ENCODE data around the gene SMYD3. TPM values are rescaled to one million over a fixed set of nuclear protein-coding genes. Genes with fewer than 3 reads are reported as not detected.

SMYD3 gene
- total and polyA plus RNA-seq, 5 donors: 6.8 to 11.6 (median 9.9) TPM

DNA sequence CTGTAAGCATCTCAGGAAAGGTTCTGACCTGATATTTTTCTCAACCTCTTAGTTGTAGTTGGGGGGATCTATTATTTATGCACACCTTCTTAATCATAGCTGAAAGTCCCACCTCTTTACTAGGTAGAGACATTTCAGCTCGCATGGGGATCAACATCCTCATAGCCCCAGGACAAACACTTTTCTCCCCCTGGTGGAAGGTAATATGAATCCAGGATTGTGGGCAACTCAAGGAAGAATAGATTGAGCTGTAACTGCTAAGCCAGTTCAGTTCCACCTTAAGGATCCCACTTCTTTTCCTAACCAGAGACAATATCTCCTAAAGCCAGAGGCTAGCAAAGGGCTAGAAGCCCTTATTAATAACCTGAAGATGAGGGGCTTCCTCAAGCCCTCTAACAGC is 25.4 kb upstream of the SMYD3 start:
- intact Hi-C loops (cut with DNase I): no loop called here
- WGBS: 56% methylated on average over 1 of the region's 1 CpG
- ATAC-seq (no peak), DNase-seq (no peak)
- H3K27ac ChIP-seq (ENCODE audit: low read length): no peak overlapping the region
- no peaks in the 10 kb centered on the region for H3K27me3 ChIP-seq (ENCODE audit: control insufficient read depth, insufficient read depth)
- H3K4me1 ChIP-seq (ENCODE audit: control insufficient read depth, insufficient read depth, low read length): no peaks in the 10 kb centered on the region
- H3K9me3 ChIP-seq (ENCODE audit: control insufficient read depth, low read length): no peaks in the 10 kb centered on the region
- no peak overlapping the region for H3K4me3 ChIP-seq (ENCODE audit: low read length)

DNA sequence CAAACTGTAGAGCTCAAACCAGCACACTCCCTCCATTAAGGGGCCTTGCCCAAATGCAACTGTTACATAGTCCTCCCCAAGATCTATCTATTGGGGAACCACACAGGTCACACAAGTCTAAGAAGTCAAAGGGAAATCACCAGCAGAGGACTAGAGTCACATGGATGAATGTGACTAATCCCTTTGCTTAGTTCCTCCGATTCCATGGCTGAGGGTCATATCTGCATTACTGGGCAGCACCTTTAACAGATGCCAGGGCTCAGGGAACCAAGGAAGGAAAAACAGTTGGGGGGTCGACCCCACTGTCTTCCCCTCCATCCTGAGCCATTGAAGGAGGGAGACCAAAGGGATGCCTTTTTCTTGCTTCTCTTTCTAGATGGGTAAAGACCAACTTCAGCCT is 23.4 kb upstream of the SMYD3 start:
- intact Hi-C loops (cut with DNase I): no loop called here
- H3K4me1 ChIP-seq (ENCODE audit: control insufficient read depth, insufficient read depth, low read length): no peaks in the 10 kb centered on the region
- 71% methylated on average over 2 of the region's 2 CpGs for WGBS
- H3K27me3 ChIP-seq (ENCODE audit: control insufficient read depth, insufficient read depth): no peaks in the 10 kb centered on the region
- H3K4me3 ChIP-seq (ENCODE audit: low read length): no peak overlapping the region
- DNase-seq (no peak), ATAC-seq (no peak)
- H3K27ac ChIP-seq (ENCODE audit: low read length): no peak overlapping the region
- no peaks in the 10 kb centered on the region for H3K9me3 ChIP-seq (ENCODE audit: control insufficient read depth, low read length)

DNA sequence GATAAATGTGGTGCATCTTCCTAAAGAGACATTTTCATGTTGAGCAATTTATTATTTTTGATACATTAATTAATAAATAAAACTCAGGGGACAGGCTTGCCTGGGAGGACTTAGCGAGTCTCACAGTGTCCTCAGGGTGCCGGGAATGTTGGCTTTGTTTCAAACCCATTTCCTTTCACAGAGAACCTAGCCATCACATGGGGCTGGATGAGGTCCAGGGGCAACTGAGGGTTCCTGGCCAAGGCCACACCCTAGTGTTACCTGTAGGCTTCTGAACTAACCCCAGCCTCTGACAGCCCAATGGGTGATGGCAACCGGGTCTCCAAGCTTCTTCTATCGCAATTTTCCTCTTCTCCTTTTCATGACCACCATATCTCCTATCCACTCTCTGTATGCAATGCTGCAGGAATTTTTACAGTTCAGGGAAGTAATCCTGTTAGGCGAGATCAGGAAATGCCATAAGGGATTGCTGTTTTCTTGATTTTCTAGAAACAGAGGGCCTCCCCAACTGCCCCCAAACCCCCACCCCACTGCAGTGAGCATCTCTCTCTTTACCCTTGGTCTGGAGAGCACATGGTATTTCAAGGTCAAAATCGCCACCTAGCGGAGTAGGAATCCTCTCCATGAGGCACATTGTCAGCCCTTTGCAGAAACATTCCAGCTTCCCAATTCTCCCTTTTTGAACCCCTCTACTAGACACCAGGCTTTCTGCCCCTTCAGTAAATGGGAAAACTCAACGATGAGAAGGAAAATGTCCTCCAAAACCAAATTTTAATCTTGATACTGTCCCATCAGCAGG is 22.1 kb upstream of the SMYD3 start:
- H3K9me3 ChIP-seq (ENCODE audit: control insufficient read depth, low read length): no peaks in the 10 kb centered on the region
- intact Hi-C loops (cut with DNase I): no loop called here
- no peak for ATAC-seq
- no peaks in the 10 kb centered on the region for H3K27me3 ChIP-seq (ENCODE audit: control insufficient read depth, insufficient read depth)
- no peak overlapping the region for H3K27ac ChIP-seq (ENCODE audit: low read length)
- H3K4me3 ChIP-seq (ENCODE audit: low read length): no peak overlapping the region
- DNase-seq: no peak
- WGBS: 70% methylated on average over 8 of the region's 8 CpGs
- no peaks in the 10 kb centered on the region for H3K4me1 ChIP-seq (ENCODE audit: control insufficient read depth, insufficient read depth, low read length)

DNA sequence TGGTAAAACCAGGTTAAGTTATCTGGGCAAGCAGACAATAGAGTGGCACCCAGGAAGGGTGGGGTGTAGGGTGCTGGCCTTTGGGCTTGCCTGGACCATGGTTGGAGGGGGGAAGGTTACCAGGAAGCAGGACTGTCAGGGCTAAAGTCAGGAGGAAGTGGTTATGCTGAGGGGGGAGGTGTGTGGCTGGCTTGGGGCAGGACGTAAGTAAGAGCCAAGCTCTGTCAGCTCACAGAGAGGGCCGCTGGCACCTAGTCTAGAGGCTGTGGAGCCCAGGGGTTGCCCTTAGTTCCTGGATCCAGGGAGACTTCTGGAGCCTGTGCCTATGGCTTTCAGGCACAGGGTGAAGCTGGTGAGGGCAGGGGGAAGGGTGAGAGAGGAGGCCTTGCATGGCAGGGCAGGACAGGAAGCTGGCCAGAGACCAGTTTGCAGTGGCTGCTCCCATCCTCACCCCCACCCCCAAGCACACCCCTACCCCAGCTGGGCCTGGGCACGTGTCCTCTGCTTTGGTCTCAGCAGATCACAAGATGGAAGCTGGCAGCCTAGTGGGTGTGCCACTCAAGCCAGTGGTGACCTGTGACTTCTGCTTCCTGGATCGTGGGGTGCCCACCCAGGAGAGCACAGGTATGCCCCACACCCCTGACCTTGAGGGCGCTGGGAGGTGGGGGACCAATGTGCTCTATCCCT is 20.5 kb upstream of the SMYD3 start:
- Histone ChIP-seq H3K9me3 (ENCODE audit: control insufficient read depth, low read length) (no peaks in the 10 kb centered on the region), H3K4me3 (ENCODE audit: low read length) (no peak overlapping the region), H3K4me1 (ENCODE audit: control insufficient read depth, insufficient read depth, low read length) (no peaks in the 10 kb centered on the region), H3K27me3 (ENCODE audit: control insufficient read depth, insufficient read depth) (no peaks in the 10 kb centered on the region), H3K27ac (ENCODE audit: low read length) (no peak overlapping the region)
- ATAC-seq (no peak), DNase-seq (no peak)
- 43% methylated on average over 5 of the region's 5 CpGs for WGBS
- intact Hi-C loops (cut with DNase I): no loop called here

GRCh38 chr1:246526915-246527314 is 19.8 kb upstream of the SMYD3 start:
- no peak overlapping the region for H3K4me3 ChIP-seq (ENCODE audit: low read length)
- ATAC-seq: no peak
- H3K27ac ChIP-seq (ENCODE audit: low read length): no peak overlapping the region
- no peaks in the 10 kb centered on the region for H3K9me3 ChIP-seq (ENCODE audit: control insufficient read depth, low read length)
- H3K4me1 ChIP-seq (ENCODE audit: control insufficient read depth, insufficient read depth, low read length): no peaks in the 10 kb centered on the region
- H3K27me3 ChIP-seq (ENCODE audit: control insufficient read depth, insufficient read depth): no peaks in the 10 kb centered on the region
- WGBS: 78% methylated on average over 7 of the region's 7 CpGs
- intact Hi-C loops (cut with DNase I): no loop called here
- no peak for DNase-seq

- no peak overlapping the region for H3K4me3 ChIP-seq (ENCODE audit: low read length)
- intact Hi-C loops (cut with DNase I): no loop called here
- H3K9me3 ChIP-seq (ENCODE audit: control insufficient read depth, low read length): no peaks in the 10 kb centered on the region
- no peaks in the 10 kb centered on the region for H3K4me1 ChIP-seq (ENCODE audit: control insufficient read depth, insufficient read depth, low read length)
- ATAC-seq (no peak), DNase-seq (no peak)
- H3K27ac ChIP-seq (ENCODE audit: low read length): no peak overlapping the region
- WGBS: 80% methylated on average over 4 of the region's 4 CpGs
- H3K27me3 ChIP-seq (ENCODE audit: control insufficient read depth, insufficient read depth): no peaks in the 10 kb centered on the region
Observed at GRCh38 chr1:246526380-246526779, 19.3 kb upstream of the SMYD3 start.

- ATAC-seq (peak in 1 of 2 donors; percentile 10), DNase-seq (no peak)
- intact Hi-C loops (cut with DNase I): no loop called here
- no peaks in the 10 kb centered on the region for H3K9me3 ChIP-seq (ENCODE audit: control insufficient read depth, low read length)
- H3K27me3 ChIP-seq (ENCODE audit: control insufficient read depth, insufficient read depth): no peaks in the 10 kb centered on the region
- no peak overlapping the region for H3K27ac ChIP-seq (ENCODE audit: low read length)
- WGBS: 100% methylated on average over 1 of the region's 1 CpG
- no peak overlapping the region for H3K4me3 ChIP-seq (ENCODE audit: low read length)
- no peaks in the 10 kb centered on the region for H3K4me1 ChIP-seq (ENCODE audit: control insufficient read depth, insufficient read depth, low read length)
Observed at GRCh38 chr1:246519514-246519913, 12.4 kb upstream of the SMYD3 start.

- Histone ChIP-seq H3K4me1 (ENCODE audit: control insufficient read depth, insufficient read depth, low read length) (no peaks in the 10 kb centered on the region), H3K4me3 (ENCODE audit: low read length) (no peak overlapping the region), H3K9me3 (ENCODE audit: control insufficient read depth, low read length) (no peaks in the 10 kb centered on the region), H3K27me3 (ENCODE audit: control insufficient read depth, insufficient read depth) (no peaks in the 10 kb centered on the region), H3K27ac (ENCODE audit: low read length) (no peak overlapping the region)
- WGBS: 83% methylated on average over 17 of the region's 17 CpGs
- ATAC-seq: peak in 1 of 2 donors; percentile 40
- intact Hi-C loops (cut with DNase I): no loop called here
- no peak for DNase-seq
Observed at GRCh38 chr1:246518456-246519205, 11.6 kb upstream of the SMYD3 start.

DNA sequence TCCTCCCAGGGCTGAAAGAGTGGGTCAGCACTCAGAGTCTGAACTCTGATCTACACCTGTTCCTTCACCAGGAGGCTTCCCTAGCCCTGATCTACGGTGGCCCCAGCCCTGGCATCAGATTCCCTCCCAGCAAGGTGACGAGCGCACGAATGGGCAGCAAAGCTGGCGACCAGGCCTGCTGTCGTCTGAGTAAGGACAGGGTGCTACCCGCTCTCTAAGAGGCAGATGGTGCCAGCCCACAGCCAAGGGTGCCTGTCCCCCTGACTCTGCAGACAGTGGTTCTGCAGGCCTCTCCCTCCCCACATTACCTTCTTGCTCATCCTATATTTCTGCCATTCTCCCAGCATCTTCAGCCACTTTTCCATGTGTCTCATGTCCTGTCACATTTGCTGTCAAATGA is 10.3 kb upstream of the SMYD3 start:
- 76% methylated on average over 7 of the region's 7 CpGs for WGBS
- H3K27ac ChIP-seq (ENCODE audit: low read length): no peak overlapping the region
- no peak overlapping the region for H3K4me3 ChIP-seq (ENCODE audit: low read length)
- H3K4me1 ChIP-seq (ENCODE audit: control insufficient read depth, insufficient read depth, low read length): no peaks in the 10 kb centered on the region
- H3K27me3 ChIP-seq (ENCODE audit: control insufficient read depth, insufficient read depth): no peaks in the 10 kb centered on the region
- DNase-seq: no peak
- H3K9me3 ChIP-seq (ENCODE audit: control insufficient read depth, low read length): no peaks in the 10 kb centered on the region
- no peak for ATAC-seq
- intact Hi-C loops (cut with DNase I): no loop called here

DNA sequence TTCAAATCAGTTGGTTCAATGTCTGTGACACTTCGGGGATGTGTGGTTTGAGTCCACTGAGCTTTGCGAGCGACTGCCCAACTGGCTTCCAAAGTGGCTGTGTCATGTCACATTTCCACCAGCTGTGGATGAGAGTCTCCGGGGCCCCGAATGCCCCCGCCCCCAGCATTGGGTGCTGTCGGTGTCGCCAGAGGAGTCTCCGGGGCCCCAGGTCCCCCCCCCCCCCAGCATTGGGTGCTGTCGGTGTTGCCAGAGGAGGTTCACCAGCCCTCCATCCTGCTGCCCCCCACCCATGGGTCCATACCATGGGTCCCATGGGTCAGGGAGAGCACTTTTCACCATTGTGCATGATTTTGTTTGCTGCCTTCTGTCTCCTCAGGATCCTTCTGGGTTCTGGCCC is 9.0 kb upstream of the SMYD3 start:
- no peaks in the 10 kb centered on the region for H3K9me3 ChIP-seq (ENCODE audit: control insufficient read depth, low read length)
- H3K4me3 ChIP-seq (ENCODE audit: low read length): no peak overlapping the region
- no peak overlapping the region for H3K27ac ChIP-seq (ENCODE audit: low read length)
- no peaks in the 10 kb centered on the region for H3K27me3 ChIP-seq (ENCODE audit: control insufficient read depth, insufficient read depth)
- 95% methylated on average over 10 of the region's 10 CpGs for WGBS
- intact Hi-C loops (cut with DNase I): no loop called here
- ATAC-seq (no peak), DNase-seq (no peak)
- H3K4me1 ChIP-seq (ENCODE audit: control insufficient read depth, insufficient read depth, low read length): no peaks in the 10 kb centered on the region

DNA sequence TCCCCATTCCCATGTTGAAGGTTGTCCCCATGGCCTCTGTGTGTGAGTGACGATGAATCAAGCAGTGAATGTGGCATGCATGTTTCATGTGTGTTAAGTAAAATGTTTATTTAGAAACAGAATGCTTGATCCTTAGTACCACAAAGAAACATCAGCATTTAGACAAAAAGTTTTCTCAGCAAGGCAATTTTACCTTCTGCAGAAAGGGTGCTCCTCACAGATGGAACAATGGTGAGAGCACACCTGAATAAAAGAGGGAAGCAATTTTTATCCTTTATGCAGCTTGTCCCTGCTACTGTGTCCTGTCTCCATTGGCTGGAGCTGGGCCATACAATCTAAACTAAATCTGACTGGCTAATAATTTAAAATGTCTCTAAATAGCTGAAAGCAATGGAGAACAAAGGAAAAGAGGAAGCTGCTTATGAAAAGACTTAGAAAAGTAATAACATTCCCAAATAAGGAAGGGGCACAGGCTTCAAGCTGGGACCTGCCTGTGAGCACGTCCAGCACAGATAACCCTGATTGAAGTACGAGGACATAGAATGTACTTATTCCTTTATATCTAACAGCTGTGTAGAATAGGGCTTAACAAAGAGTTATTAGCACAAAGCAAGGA is 8.4 kb upstream of the SMYD3 start:
- no peak overlapping the region for H3K4me3 ChIP-seq (ENCODE audit: low read length)
- H3K27me3 ChIP-seq (ENCODE audit: control insufficient read depth, insufficient read depth): no peaks in the 10 kb centered on the region
- no peaks in the 10 kb centered on the region for H3K9me3 ChIP-seq (ENCODE audit: control insufficient read depth, low read length)
- ATAC-seq: no peak
- DNase-seq: no peak
- no peaks in the 10 kb centered on the region for H3K4me1 ChIP-seq (ENCODE audit: control insufficient read depth, insufficient read depth, low read length)
- no peak overlapping the region for H3K27ac ChIP-seq (ENCODE audit: low read length)
- intact Hi-C loops (cut with DNase I): no loop called here
- WGBS: 78% methylated on average over 3 of the region's 3 CpGs
